H1 (cell line): ENCODE measurements around the gene ARL10.

Source experiments
- BRCA1 ChIP-seq: IDR thresholded peaks from 2 replicates; pipeline ENCODE4 v1.6.1; 2012; ENCODE audit warnings: low read depth, low read length, improper control_type of control experiment
- CHD2 ChIP-seq: IDR thresholded peaks from 2 replicates; pipeline ENCODE4 v1.6.1; 2012; ENCODE audit warnings: low read length, improper control_type of control experiment
- CTCF ChIP-seq, 3 experiments: IDR thresholded peaks; 1 replicate in 2 of 3; 2 replicates in 1 of 3; pipeline versions ENCODE4 v1.5.1 to v1.6.1; 2011; ENCODE audit warnings: low read length in 3 of 3, mild to moderate bottlenecking in 3 of 3, inconsistent platforms in 2 of 3, low read depth in 1 of 3, moderate library complexity in 1 of 3; ENCODE audit not compliant: insufficient read depth in 1 of 3; ENCODE audit errors: control extremely low read depth in 1 of 3
- EZH2 ChIP-seq: fragments of 200-600 bp; sonication (generic); IDR thresholded peaks from 2 replicates; pipeline ENCODE4 v1.7.1; 2012; ENCODE audit warnings: low read depth, mild to moderate bottlenecking, moderate library complexity, low read length, inconsistent platforms; ENCODE audit not compliant: severe bottlenecking
- JUN ChIP-seq: IDR thresholded peaks from 2 replicates; pipeline ENCODE4 v1.6.1; 2011; ENCODE audit warnings: low read depth, mild to moderate bottlenecking, improper control_type of control experiment, low read length
- MAX ChIP-seq: IDR thresholded peaks from 2 replicates; pipeline ENCODE4 v1.6.1; 2012; ENCODE audit warnings: inconsistent platforms
- POLR2A ChIP-seq, 2 experiments: IDR thresholded peaks; 1 replicate in 1 of 2; 2 replicates in 1 of 2; pipeline ENCODE4 v1.6.1; 2011; ENCODE audit warnings: low read depth in 2 of 2, low read length in 2 of 2, mild to moderate bottlenecking in 2 of 2; ENCODE audit errors: control extremely low read depth in 1 of 2
- RAD21 ChIP-seq, 2 experiments: IDR thresholded peaks in 1 of 2; conservative IDR thresholded peaks in 1 of 2; 2 replicates each; pipeline ENCODE4 v1.6.1; 2011; ENCODE audit warnings: low read depth in 2 of 2, low read length in 2 of 2, improper control_type of control experiment in 1 of 2, inconsistent platforms in 1 of 2, mild to moderate bottlenecking in 1 of 2, moderate library complexity in 1 of 2
- RXRA ChIP-seq: IDR thresholded peaks from 2 replicates; pipeline ENCODE4 v1.6.1; 2011; ENCODE audit warnings: low read depth, mild to moderate bottlenecking, low read length, moderate library complexity; ENCODE audit not compliant: insufficient read depth
- SIN3A ChIP-seq, 2 experiments: IDR thresholded peaks in 1 of 2; conservative IDR thresholded peaks in 1 of 2; 2 replicates each; pipeline ENCODE4 v1.6.1; 2011 to 2012; ENCODE audit warnings: low read length in 2 of 2, improper control_type of control experiment in 1 of 2, low read depth in 1 of 2, mild to moderate bottlenecking in 1 of 2
- SRF ChIP-seq: IDR thresholded peaks from 2 replicates; pipeline ENCODE4 v1.6.1; 2011; ENCODE audit warnings: mild to moderate bottlenecking, low read depth, low read length, moderate library complexity
- TBP ChIP-seq: IDR thresholded peaks from 2 replicates; pipeline ENCODE4 v1.6.1; 2011; ENCODE audit warnings: low read depth, low read length, improper control_type of control experiment
- ZNF274 ChIP-seq: IDR thresholded peaks from 2 replicates; pipeline ENCODE4 v1.7.0; 2012; ENCODE audit warnings: low read length, borderline replicate concordance; ENCODE audit errors: extremely low read depth

GRCh38 chr5:176406436-176407052 lies 41.3 kb downstream of the ARL10 start:
- TF ChIP-seq POLR2A (IDR thresholded peaks at IDR 0.05; ENCODE audit: control extremely low read depth in 1 of 2, low read depth in 2 of 2, low read length in 2 of 2) (no peak), EZH2 (no peak), SIN3A (conservative IDR thresholded peaks at IDR 0.05 in 1 of 2, IDR thresholded peaks at IDR 0.05 in 1 of 2; ENCODE audit: low read depth in 1 of 2, low read length in 2 of 2) (no peak), RXRA (no peak), SRF (no peak), MAX (no peak), BRCA1 (no peak), ZNF274 (no peak), RAD21 (IDR thresholded peaks at IDR 0.05 in 1 of 2, conservative IDR thresholded peaks at IDR 0.05 in 1 of 2; ENCODE audit: low read depth in 2 of 2, low read length in 2 of 2) (no peak), CTCF (IDR thresholded peaks at IDR 0.05; ENCODE audit: control extremely low read depth in 1 of 3, insufficient read depth in 1 of 3, low read depth in 1 of 3, low read length in 3 of 3) (no peak), CHD2 (no peak), JUN (no peak), TBP (no peak)
